Activated CD4-positive, alpha-beta memory T cell treated with anti-CD3 and anti-CD28 coated beads for 36 hours (primary cell): Measurements from ENCODE around the gene SCAANT1. TPM values are rescaled to one million over a fixed set of nuclear protein-coding genes. Genes with fewer than 3 reads are reported as not detected.

Experiments
- CTCF ChIA-PET: fragments of 350-600 bp; sonication (Branson Sonifier 250); formaldehyde crosslinking; loops from one replicate; lab custom pipeline; 2021; ENCODE audit warnings: antibody characterized with exemption, inconsistent platforms; lab: Charles Lee
- POLR2A ChIA-PET: fragments of 350-600 bp; sonication (Branson Sonifier 250); formaldehyde crosslinking; loops from one replicate; lab custom pipeline; 2021; ENCODE audit warnings: antibody characterized with exemption; lab: Charles Lee
- DNase-seq: peaks from one replicate; pipeline ENCODE4 v3.0.0-alpha.2; 2020
- H3K27ac Mint-ChIP-seq: one replicate; pipeline ENCODE4 v1.8.0; 2021; ENCODE audit warnings: mixed read lengths
- H3K27me3 Mint-ChIP-seq: one replicate; pipeline ENCODE4 v1.8.0; 2021; ENCODE audit warnings: mixed read lengths
- H3K36me3 Mint-ChIP-seq: one replicate; pipeline ENCODE4 v1.8.0; 2021; ENCODE audit warnings: mixed read lengths
- H3K4me1 Mint-ChIP-seq: one replicate; pipeline ENCODE4 v1.8.0; 2021; ENCODE audit warnings: low read depth, mixed read lengths
- H3K4me3 Mint-ChIP-seq: one replicate; pipeline ENCODE4 v1.8.0; 2021; ENCODE audit warnings: mild to moderate bottlenecking, mixed read lengths
- H3K9me3 Mint-ChIP-seq: one replicate; pipeline ENCODE4 v1.8.0; 2021; ENCODE audit warnings: mixed read lengths
- intact Hi-C: fragments of 100-400 bp; cut with micrococcal nuclease; formaldehyde crosslinking; loops from one replicate; pipeline ENCODE4 v1.15.1; 2023
- total RNA-seq, 2 experiments: library from RNA; stranded (reverse); gene quantifications; one replicate each; pipeline ENCODE4 v1.2.3, GENCODE V29; 2021

Gene SCAANT1
- total RNA-seq, 2 experiments from 2014 or later, result not detected

DNA sequence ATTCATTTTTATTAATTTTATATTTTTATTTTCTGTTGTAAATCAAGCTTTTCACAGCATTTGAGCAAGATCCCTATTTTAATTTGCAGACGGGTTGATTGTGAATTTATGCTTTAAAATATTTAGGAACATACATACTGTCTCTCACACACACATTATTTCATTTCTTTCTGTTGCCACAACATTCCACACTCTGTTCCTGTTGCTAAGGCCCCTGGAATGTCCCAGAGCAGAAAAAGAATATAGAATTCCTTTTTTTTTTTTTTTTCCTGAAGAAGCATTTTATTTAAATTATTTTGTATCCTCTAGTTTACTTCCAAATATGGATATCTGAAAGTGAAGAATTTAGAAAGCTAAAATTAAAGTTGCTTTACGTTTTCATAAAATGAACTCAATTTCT is 36.8 kb upstream of the SCAANT1 start:
- ChIA-PET POLR2A (no interaction called here), CTCF (interaction anchor here (0.7 to 3.2 kb wide), 3 partner anchors 23 to 45 kb away, joined by 3 to 10 read pairs (median 3); no protein-coding TSS in a partner anchor)
- Mint-ChIP-seq H3K4me3 (no peak overlapping the region), H3K27me3 (no peaks in the 10 kb centered on the region), H3K27ac (no peak overlapping the region), H3K4me1 (peaks cover 56% of the 10 kb centered on the region), H3K9me3 (no peaks in the 10 kb centered on the region), H3K36me3 (peaks cover 12% of the 10 kb centered on the region)
- intact Hi-C loops, result no loop called here
- DNase-seq, result no peak

GRCh38 chr3:63947594-63947993 is 35.4 kb upstream of the SCAANT1 start:
- Mint-ChIP-seq H3K4me3 (no peak overlapping the region), H3K4me1 (peaks cover 69% of the 10 kb centered on the region), H3K9me3 (no peaks in the 10 kb centered on the region), H3K27ac (no peak overlapping the region), H3K36me3 (peaks cover 5% of the 10 kb centered on the region), H3K27me3 (no peaks in the 10 kb centered on the region)
- DNase-seq, result no peak
- ChIA-PET POLR2A (no interaction called here), CTCF (interaction anchor here (1.2 to 3.2 kb wide), 2 partner anchors 11 to 46 kb away, joined by 3 to 10 read pairs; no protein-coding TSS in a partner anchor)
- intact Hi-C loops, result no loop called here

- no peaks in the 10 kb centered on the region for H3K9me3 Mint-ChIP-seq
- no peak for DNase-seq
- H3K27me3 Mint-ChIP-seq, result no peaks in the 10 kb centered on the region
- POLR2A ChIA-PET, result no interaction called here
- intact Hi-C loops, result no loop called here
- CTCF ChIA-PET, result interaction anchor here (3.2 kb wide), 1 partner anchor 47 kb away, joined by 10 read pairs; no protein-coding TSS in a partner anchor
- H3K36me3 Mint-ChIP-seq, result peaks cover 5% of the 10 kb centered on the region
- H3K4me1 Mint-ChIP-seq, result peaks cover 67% of the 10 kb centered on the region
- H3K4me3 Mint-ChIP-seq, result no peak overlapping the region
- H3K27ac Mint-ChIP-seq, result no peak overlapping the region
Observed at GRCh38 chr3:63946753-63947152, 34.6 kb upstream of the SCAANT1 start.

GRCh38 chr3:63945558-63946096 is 33.4 kb upstream of the SCAANT1 start:
- CTCF ChIA-PET, result interaction anchor here (0.9 to 3.2 kb wide), 2 partner anchors 16 to 48 kb away, joined by 4 to 10 read pairs; no protein-coding TSS in a partner anchor
- POLR2A ChIA-PET, result interaction anchor here (0.6 kb wide), 1 partner anchor 15 kb away, joined by 3 read pairs; no protein-coding TSS in a partner anchor
- Mint-ChIP-seq H3K27ac (no peak overlapping the region), H3K4me3 (no peak overlapping the region), H3K27me3 (no peaks in the 10 kb centered on the region), H3K9me3 (no peaks in the 10 kb centered on the region), H3K4me1 (peaks cover 56% of the 10 kb centered on the region), H3K36me3 (peaks cover 6% of the 10 kb centered on the region)
- intact Hi-C loops, result no loop called here
- no peak for DNase-seq

DNA sequence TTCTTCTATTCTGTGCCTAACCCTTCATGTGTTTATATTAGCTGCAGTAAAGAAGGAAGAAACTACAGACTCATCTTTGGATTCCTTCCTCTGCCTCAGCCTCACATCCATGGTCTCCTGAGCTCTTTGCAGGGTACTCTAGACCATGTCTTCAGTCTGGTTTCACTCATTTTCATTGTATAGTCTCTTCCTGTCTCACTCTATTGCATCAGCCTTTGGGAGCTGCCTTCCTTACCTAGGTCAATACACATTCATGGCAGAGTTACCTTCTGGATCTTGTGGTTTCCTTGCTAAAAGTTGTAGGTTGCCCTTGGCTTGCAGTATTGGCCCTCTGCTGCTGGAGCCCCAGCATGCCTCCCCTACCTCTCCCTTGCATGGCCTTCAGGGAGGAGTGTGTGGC is 31.5 kb upstream of the SCAANT1 start:
- ChIA-PET CTCF (no interaction called here), POLR2A (no interaction called here)
- intact Hi-C loops, result no loop called here
- Mint-ChIP-seq H3K9me3 (no peaks in the 10 kb centered on the region), H3K27me3 (no peaks in the 10 kb centered on the region), H3K36me3 (peaks cover 11% of the 10 kb centered on the region), H3K27ac (peak overlapping the region; percentile 26), H3K4me3 (no peak overlapping the region), H3K4me1 (peaks cover 53% of the 10 kb centered on the region)
- no peak for DNase-seq

DNA sequence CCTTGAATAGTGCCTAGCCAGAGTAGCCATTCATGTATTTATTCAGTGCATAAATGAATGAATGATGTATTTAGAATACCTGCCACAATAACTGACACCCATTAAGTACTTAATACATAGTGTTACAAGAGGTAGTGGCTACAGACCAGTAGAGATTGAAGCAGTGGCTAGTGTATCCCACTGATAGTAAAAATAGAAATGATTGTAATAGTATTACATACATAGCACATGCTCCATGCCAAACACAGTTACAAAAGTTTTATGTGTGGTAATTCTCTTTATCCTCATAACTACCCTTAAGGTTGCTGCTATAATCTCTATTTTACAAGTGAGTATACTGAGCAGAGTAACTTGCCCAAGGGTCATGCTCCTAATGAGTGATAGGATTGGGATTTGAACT is 30.3 kb upstream of the SCAANT1 start:
- DNase-seq, result no peak
- Mint-ChIP-seq H3K36me3 (peaks cover 10% of the 10 kb centered on the region), H3K27me3 (no peaks in the 10 kb centered on the region), H3K4me3 (no peak overlapping the region), H3K27ac (no peak overlapping the region), H3K9me3 (no peaks in the 10 kb centered on the region), H3K4me1 (peaks cover 55% of the 10 kb centered on the region)
- intact Hi-C loops, result no loop called here
- ChIA-PET CTCF (no interaction called here), POLR2A (no interaction called here)

DNA sequence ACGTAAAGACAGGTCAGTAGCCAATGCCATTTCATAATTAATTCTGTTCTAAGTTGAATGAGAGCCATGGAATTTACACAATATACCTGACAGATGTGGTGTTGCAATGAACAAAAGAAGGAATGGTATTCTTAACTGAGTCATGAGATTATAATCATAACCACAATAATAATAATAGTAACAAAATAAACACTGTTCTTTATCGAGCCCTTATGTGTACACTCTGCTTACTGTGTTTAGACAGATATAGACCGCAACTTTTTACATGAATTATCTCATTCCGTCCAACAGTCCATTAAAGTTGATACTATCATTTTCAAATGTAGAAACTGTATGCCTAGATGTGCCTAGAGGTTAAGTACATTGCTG is 28.2 kb upstream of the SCAANT1 start:
- POLR2A ChIA-PET, result no interaction called here
- H3K4me3 Mint-ChIP-seq, result no peak overlapping the region
- no peaks in the 10 kb centered on the region for H3K27me3 Mint-ChIP-seq
- H3K9me3 Mint-ChIP-seq, result no peaks in the 10 kb centered on the region
- no peak for DNase-seq
- no peak overlapping the region for H3K27ac Mint-ChIP-seq
- CTCF ChIA-PET, result no interaction called here
- peaks cover 55% of the 10 kb centered on the region for H3K4me1 Mint-ChIP-seq
- intact Hi-C loops, result no loop called here
- H3K36me3 Mint-ChIP-seq, result peaks cover 10% of the 10 kb centered on the region

- no peak overlapping the region for H3K27ac Mint-ChIP-seq
- H3K27me3 Mint-ChIP-seq, result no peaks in the 10 kb centered on the region
- ChIA-PET POLR2A (no interaction called here), CTCF (interaction anchor here (0.6 to 1.1 kb wide), 3 partner anchors 13 to 56 kb away, joined by 3 to 5 read pairs (median 4); no protein-coding TSS in a partner anchor)
- no peaks in the 10 kb centered on the region for H3K9me3 Mint-ChIP-seq
- H3K4me3 Mint-ChIP-seq, result no peak overlapping the region
- no peak for DNase-seq
- peaks cover 6% of the 10 kb centered on the region for H3K36me3 Mint-ChIP-seq
- peaks cover 63% of the 10 kb centered on the region for H3K4me1 Mint-ChIP-seq
- intact Hi-C loops, result no loop called here
Observed at GRCh38 chr3:63937661-63938651, 25.8 kb upstream of the SCAANT1 start.

- ChIA-PET POLR2A (no interaction called here), CTCF (interaction anchor here (0.6 to 0.9 kb wide), 2 partner anchors 14 to 94 kb away, joined by 3 to 4 read pairs; no protein-coding TSS in a partner anchor)
- H3K27ac Mint-ChIP-seq, result no peak overlapping the region
- H3K27me3 Mint-ChIP-seq, result no peaks in the 10 kb centered on the region
- no peak for DNase-seq
- no peaks in the 10 kb centered on the region for H3K9me3 Mint-ChIP-seq
- peaks cover 70% of the 10 kb centered on the region for H3K4me1 Mint-ChIP-seq
- intact Hi-C loops, result no loop called here
- no peak overlapping the region for H3K4me3 Mint-ChIP-seq
- H3K36me3 Mint-ChIP-seq, result peaks cover 6% of the 10 kb centered on the region
Observed at GRCh38 chr3:63936925-63937324, 24.7 kb upstream of the SCAANT1 start.

DNA sequence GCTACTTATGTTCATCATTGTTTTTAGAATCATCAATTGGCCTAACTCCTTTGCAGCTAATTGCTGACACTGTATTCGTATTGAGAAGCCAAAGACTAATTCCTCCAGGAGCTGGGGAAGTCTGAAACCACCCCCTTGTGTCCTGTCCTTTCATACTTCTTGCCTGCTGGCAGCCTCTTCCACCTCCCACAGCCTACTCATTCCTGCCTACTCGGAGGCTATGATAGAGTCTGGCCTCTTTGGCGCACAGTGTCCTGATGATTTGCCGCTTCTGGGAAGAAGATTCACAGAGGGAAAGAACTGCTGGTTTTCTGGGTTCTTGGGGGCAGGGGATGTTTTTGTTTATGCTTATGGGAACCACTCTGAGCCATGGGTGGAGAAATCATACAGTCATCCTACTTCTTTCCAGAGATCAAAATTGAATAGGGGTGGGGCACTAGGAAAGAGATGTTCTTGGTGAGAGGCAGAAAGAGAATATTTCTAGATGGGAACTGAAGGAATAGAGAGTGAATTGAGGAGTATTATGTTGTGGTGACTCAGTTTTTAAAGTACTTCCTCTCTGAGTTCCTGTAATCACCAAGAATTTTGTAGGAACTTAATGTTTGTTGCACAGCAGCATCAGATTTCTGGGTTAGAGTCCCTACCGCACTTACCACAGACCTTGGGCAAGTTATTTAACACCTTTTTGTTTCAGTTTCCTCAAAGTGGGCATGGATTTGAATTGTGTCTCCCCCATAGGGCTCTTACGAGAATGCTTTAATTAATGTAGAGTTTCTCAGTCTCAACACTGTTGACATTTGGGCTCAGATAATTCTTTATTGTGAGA is 22.1 kb upstream of the SCAANT1 start:
- Mint-ChIP-seq H3K27ac (peak overlapping the region; percentile 57), H3K9me3 (no peaks in the 10 kb centered on the region), H3K36me3 (peaks cover 4% of the 10 kb centered on the region), H3K4me3 (no peak overlapping the region), H3K27me3 (no peaks in the 10 kb centered on the region), H3K4me1 (peaks cover 78% of the 10 kb centered on the region)
- DNase-seq, result no peak
- POLR2A ChIA-PET, result no interaction called here
- intact Hi-C loops, result no loop called here
- CTCF ChIA-PET, result interaction anchor here (0.9 to 1.5 kb wide), 2 partner anchors 28 to 59 kb away, joined by 3 to 4 read pairs; no protein-coding TSS in a partner anchor

- intact Hi-C loops, result loop anchor here (2.0 kb wide), 1 partner anchor 21 kb away; the partner anchor contains the start of gene SCAANT1
- peak overlapping the region; percentile 71 for H3K27ac Mint-ChIP-seq
- CTCF ChIA-PET, result interaction anchor here (0.8 to 0.9 kb wide), 2 partner anchors 18 to 29 kb away, joined by 3 read pairs; no protein-coding TSS in a partner anchor
- H3K9me3 Mint-ChIP-seq, result no peaks in the 10 kb centered on the region
- no peak overlapping the region for H3K4me3 Mint-ChIP-seq
- H3K27me3 Mint-ChIP-seq, result no peaks in the 10 kb centered on the region
- peaks cover 76% of the 10 kb centered on the region for H3K4me1 Mint-ChIP-seq
- peaks cover 3% of the 10 kb centered on the region for H3K36me3 Mint-ChIP-seq
- no peak for DNase-seq
- POLR2A ChIA-PET, result no interaction called here
Observed at GRCh38 chr3:63933459-63933858, 21.3 kb upstream of the SCAANT1 start.
